ENCODE data around the gene KRABD2.

The KRABD2 gene

DNA sequence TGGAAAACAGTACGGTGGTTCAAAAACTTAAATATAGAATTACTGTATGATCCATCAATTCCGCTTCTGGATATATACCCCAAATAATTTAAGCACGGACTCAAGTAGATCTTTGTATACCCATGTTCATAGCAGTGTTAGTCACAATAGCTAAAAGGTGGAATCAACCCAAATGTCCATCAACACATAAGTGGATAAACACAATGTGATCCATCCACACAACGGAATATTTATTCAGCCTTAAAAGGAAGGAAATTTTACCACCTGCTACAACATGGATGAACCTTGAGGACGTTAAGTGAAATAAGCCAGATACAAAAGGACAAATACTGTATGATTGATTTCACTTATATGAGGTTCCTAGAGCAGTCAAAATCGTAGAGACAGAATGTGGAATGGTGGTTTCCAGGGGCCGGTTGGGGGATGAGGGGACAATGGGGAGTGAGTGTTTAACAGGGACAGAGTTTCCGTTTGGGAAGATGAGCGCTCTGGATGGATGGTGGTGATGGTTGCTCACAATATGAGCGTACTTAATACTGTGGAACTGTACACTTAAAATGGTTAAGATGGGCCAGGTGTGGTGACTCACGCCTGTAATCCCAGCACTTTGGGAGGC is 26.5 kb upstream of the KRABD2 start:
- TF ChIP-seq, protein P1, sequence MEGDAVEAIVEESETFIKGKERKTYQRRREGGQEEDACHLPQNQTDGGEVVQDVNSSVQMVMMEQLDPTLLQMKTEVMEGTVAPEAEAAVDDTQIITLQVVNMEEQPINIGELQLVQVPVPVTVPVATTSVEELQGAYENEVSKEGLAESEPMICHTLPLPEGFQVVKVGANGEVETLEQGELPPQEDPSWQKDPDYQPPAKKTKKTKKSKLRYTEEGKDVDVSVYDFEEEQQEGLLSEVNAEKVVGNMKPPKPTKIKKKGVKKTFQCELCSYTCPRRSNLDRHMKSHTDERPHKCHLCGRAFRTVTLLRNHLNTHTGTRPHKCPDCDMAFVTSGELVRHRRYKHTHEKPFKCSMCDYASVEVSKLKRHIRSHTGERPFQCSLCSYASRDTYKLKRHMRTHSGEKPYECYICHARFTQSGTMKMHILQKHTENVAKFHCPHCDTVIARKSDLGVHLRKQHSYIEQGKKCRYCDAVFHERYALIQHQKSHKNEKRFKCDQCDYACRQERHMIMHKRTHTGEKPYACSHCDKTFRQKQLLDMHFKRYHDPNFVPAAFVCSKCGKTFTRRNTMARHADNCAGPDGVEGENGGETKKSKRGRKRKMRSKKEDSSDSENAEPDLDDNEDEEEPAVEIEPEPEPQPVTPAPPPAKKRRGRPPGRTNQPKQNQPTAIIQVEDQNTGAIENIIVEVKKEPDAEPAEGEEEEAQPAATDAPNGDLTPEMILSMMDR (IDR thresholded peaks at IDR 0.05; ENCODE audit: low read depth), result no peak

DNA sequence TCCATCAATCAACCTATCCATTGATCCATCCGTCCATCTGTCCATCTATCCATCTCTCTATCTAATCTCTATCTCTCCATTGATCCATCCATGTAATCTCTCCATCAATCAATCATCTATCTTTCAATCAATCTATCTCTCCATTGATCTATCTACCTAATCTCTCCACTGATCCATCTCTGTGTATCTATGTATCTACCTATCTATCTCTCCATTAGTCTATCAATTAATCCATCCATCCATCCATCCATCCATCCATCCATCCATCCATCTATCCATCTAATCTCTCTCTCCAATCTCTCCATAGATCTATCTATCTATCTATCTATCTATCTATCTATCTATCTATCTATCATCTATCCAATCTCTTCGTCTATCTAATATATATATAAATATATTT is 24.6 kb upstream of the KRABD2 start:
- TF ChIP-seq, protein P1 (IDR thresholded peaks at IDR 0.05; ENCODE audit: low read depth), result no peak

DNA sequence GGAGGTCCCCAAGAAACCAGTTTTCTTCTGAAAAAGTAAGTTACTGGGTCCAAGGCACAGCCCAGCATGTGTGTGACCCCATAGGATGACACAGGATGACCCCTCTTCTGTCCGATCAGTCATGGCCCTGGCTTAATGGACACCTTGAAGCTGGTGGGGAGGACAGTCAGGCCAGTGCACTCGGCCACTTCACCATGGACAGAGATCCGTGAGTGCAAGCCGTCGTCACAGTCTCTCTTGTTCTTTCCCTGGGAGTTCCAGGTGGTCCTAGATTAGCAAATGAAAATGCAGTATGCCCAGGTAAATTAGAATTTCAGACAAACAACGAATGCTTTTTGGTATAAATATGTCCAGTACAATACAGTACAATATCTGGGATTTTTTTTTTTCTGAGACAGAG is 22.5 kb upstream of the KRABD2 start:
- TF ChIP-seq, protein P1 (IDR thresholded peaks at IDR 0.05; ENCODE audit: low read depth), result no peak

DNA sequence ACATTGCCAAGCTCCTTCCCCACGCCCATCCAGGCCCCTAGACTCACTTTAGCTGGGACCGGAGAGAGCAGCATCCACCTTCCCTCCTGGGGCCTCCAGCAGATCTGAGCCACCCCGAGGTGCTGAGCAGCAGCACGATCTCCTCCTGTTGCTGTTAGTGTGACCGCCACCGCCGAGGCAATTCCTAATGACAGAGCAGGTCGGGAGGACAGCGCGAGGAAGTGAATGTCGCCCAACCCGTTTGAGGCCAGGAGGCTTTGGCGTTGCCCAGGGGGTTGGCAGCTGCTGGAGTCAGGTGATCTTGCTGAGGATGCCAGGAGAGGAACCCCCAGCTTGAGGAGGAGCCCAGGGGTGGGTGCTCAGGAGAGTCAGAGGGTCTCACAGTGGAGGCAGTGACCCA is 21.1 kb upstream of the KRABD2 start, which contains the start of gene RNF222:
RNF222 (minus strand) TSS at position 192 of the 400 bp plus-strand sequence. CDS start 4,366 bp downstream, outside the sequence.
- TF ChIP-seq, protein P1 (IDR thresholded peaks at IDR 0.05; ENCODE audit: low read depth), result no peak

DNA sequence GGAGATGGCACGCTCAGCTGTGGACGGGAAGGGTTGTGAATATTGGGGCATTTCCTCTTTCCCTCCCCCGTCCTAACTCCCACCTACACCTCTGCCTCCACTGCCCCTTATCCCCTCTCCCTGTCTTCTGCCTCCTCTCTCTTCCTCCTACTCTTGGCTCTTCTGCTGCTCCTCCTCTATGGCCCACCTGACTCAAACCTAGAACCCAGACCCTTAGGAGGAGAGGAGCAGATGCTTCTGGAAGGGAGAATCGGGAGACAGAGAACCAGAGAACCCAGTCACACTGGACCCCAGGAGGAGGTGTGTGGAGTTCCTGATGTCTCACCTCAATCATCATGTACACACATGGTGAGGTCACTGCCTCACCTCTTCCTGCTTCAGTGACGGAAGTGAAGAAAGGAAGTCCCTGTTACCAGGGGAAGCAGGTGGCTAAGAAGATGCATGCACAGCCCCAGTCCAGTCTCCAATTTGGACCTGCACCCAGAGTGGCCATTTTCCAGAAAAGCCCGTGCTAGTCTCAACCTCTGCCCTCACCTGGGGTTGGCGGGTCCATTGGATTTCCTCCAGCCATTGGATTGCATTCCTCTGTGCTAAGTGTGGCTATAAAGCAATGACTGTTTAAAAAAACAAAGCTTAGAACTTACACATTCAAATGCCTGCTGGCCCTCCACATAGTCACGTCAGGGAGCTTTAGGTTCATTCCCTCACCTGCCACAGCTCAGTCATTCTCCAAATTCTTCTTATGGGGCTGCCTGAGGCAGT is 17.1 kb upstream of the KRABD2 start:
- TF ChIP-seq, protein P1 (IDR thresholded peaks at IDR 0.05; ENCODE audit: low read depth), result no peak

DNA sequence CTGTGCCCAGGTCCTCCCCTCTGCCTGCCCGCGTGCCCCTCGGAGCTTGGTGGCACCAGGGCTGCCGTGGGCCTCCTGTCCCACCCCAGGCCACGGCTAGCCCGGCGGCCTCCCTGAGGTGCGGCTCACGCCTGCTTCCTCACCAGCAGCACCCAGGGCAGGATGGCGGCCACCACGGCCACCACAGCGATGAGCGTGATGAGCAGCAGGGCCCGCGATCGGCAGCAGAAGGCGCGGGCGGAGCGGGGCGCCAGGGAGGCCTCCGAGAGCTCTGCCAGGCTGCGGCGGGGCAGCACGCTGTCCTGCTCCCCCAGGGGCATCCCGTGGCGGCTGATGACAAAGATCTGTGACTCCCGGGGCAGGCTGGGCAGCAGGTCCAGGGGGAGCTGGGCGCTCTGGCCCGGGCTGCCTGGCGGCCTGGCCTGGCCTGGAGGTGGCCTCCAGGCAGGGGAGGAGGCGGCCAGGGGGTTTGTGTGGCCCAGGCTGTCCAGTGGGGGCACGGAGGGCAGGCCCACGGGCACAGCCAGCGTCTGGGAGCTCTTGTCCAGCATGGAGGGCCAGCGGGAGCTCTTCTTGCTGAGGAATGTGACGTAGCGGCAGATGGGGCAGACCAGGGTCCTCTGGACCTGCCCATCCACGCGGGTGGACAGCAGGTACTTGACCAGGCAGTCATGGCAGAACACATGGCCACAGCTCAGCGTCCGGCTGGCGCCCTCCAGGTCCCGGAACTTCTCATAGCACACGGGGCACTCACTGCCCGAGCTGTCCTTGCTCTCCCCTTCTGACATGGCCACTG is 16.4 kb upstream of the KRABD2 start:
- TF ChIP-seq, protein P1 (IDR thresholded peaks at IDR 0.05; ENCODE audit: low read depth), result no peak

DNA sequence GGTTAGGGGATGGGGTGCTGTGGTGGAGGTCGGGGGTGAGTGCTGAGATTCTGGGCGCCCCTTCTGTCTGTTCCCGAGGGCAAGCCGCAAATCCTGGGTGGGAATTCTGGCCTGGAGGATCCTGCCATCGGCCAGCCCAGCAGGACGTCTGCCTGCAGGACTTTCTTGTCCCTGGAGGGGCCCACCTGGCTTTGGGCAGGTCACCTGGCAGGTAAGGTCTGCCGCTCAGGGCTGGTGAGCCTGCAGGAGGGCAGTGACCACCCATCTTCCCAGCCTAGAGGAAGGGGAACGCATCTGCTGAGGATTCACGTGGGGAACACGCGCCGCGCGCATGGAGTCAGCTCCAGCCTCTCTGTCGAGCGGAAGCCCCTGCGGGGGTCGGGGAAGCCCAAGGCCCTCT is 15.8 kb upstream of the KRABD2 start:
- TF ChIP-seq, protein P1 (IDR thresholded peaks at IDR 0.05; ENCODE audit: low read depth), result no peak

All from subcutaneous adipose tissue (tissue), 1 donor.